IPS DF 4.7 (cell line): ENCODE results near the gene ERMAP.
"Not testable (repeated sequence)": the region's sequence is repeated elsewhere in the genome, so short reads cannot be mapped to it uniquely, and the experiment has no call there.

Experiments used
- DNase-seq: peaks from one replicate; pipeline ENCODE4 v3.0.0-alpha.2; 2013; ENCODE audit warnings: low spot score; ENCODE audit errors: extremely low read depth

ERMAP gene

GRCh38 chr1:42806593-42806992, 10.3 kb upstream of the ERMAP start:
- DNase-seq, result no peak

- DNase-seq, result no peak
Measured at GRCh38 chr1:42807056-42807668, 9.8 kb upstream of the ERMAP start.

- not testable (repeated sequence) for DNase-seq
Measured at GRCh38 chr1:42814815-42815214, 2.1 kb upstream of the ERMAP start.

- no peak for DNase-seq
Measured at GRCh38 chr1:42815941-42816584, 859 bp upstream of the ERMAP start.

- DNase-seq, result no peak
Measured at GRCh38 chr1:42817440-42817767, 482 bp downstream of the ERMAP start.

- no peak for DNase-seq
Measured at GRCh38 chr1:42817976-42818375, 1.1 kb downstream of the ERMAP start.

GRCh38 chr1:42820813-42821212, 3.9 kb downstream of the ERMAP start:
- no peak for DNase-seq

GRCh38 chr1:42821690-42822089, 4.8 kb downstream of the ERMAP start:
- no peak for DNase-seq

- DNase-seq, result no peak
Measured at GRCh38 chr1:42822800-42823392, 6.0 kb downstream of the ERMAP start.

GRCh38 chr1:42824481-42825035, 7.6 kb downstream of the ERMAP start:
- no peak for DNase-seq

- no peak for DNase-seq
Measured at GRCh38 chr1:42825036-42825851, 8.3 kb downstream of the ERMAP start.

- DNase-seq, result no peak
Measured at GRCh38 chr1:42830631-42831030, 13.7 kb downstream of the ERMAP start.

GRCh38 chr1:42831273-42831672, 14.4 kb downstream of the ERMAP start:
- no peak for DNase-seq

- no peak for DNase-seq
Measured at GRCh38 chr1:42832641-42833240, 15.8 kb downstream of the ERMAP start.

GRCh38 chr1:42833981-42834380, 17.1 kb downstream of the ERMAP start:
- DNase-seq, result no peak

- no peak for DNase-seq
Measured at GRCh38 chr1:42834803-42835202, 17.9 kb downstream of the ERMAP start.

GRCh38 chr1:42835422-42835821, 18.5 kb downstream of the ERMAP start:
- no peak for DNase-seq

GRCh38 chr1:42837709-42838108, 20.8 kb downstream of the ERMAP start:
- no peak for DNase-seq

GRCh38 chr1:42838482-42839190, 21.7 kb downstream of the ERMAP start:
- no peak for DNase-seq

GRCh38 chr1:42841010-42841409, 24.1 kb downstream of the ERMAP start:
- DNase-seq, result no peak
